PC-3 (cell line): ENCODE data around the gene ZIC2. TPM values are rescaled to one million over a fixed set of nuclear protein-coding genes. Genes with fewer than 3 reads are reported as not detected.

ENCODE experiments used
- ATAC-seq: fragments of 200-7000 bp; cut with Tn5 transposase; 2 replicates; pipeline ENCODE4 v1.9.1; 2020; ENCODE audit warnings: mild to moderate bottlenecking, moderate library complexity
- BruUV-seq: library from RNA; stranded (reverse); fragments of 400-500 nt; replicated peaks from 2 replicates; lab custom pipeline; 2021; lab: Mats Ljungman, UMichigan
- CTCF ChIA-PET: fragments of 300-600 bp; sonication (Branson Sonifier 250); formaldehyde crosslinking; loops from one replicate; lab custom pipeline; 2022; ENCODE audit warnings: antibody characterized with exemption; lab: Charles Lee
- POLR2A ChIA-PET: fragments of 300-600 bp; sonication (Branson Sonifier 250); formaldehyde crosslinking; loops from one replicate; lab custom pipeline; 2022; ENCODE audit warnings: antibody characterized with exemption; ENCODE audit not compliant: unreplicated experiment; lab: Charles Lee
- DNase-seq: peaks from one replicate; pipeline ENCODE4 v3.0.0-alpha.2; 2015
- H2AFZ ChIP-seq: fragments of 300-600 bp; sonication (generic); 2 replicates; pipeline ENCODE4 v1.6.0; 2016; ENCODE audit warnings: antibody characterized with exemption, low read length
- H3F3A ChIP-seq: fragments of 300-600 bp; sonication (generic); one replicate; pipeline ENCODE4 v1.6.0; 2017; ENCODE audit warnings: antibody characterized with exemption, low read length, control low read depth, mild to moderate bottlenecking; ENCODE audit not compliant: unreplicated experiment
- H3K27ac ChIP-seq: fragments of 300-600 bp; sonication (generic); 2 replicates; pipeline ENCODE4 v1.5.1; 2016; ENCODE audit warnings: mild to moderate bottlenecking, low read length
- H3K27me3 ChIP-seq: fragments of 300-600 bp; sonication (generic); 2 replicates; pipeline ENCODE4 v1.6.1; 2016; ENCODE audit warnings: low read length, mixed read lengths
- H3K36me3 ChIP-seq: fragments of 300-600 bp; sonication (generic); 2 replicates; pipeline ENCODE4 v1.6.1; 2016; ENCODE audit warnings: low read depth, mixed run types, low read length, mixed read lengths
- H3K4me1 ChIP-seq: fragments of 300-600 bp; sonication (generic); 2 replicates; pipeline ENCODE4 v1.5.1; 2016; ENCODE audit warnings: low read length; ENCODE audit not compliant: insufficient read depth
- H3K4me2 ChIP-seq: fragments of 300-600 bp; sonication (generic); 2 replicates; pipeline ENCODE4 v1.6.0; 2016; ENCODE audit warnings: low read length
- H3K4me3 ChIP-seq: fragments of 300-600 bp; sonication (generic); 2 replicates; pipeline ENCODE4 v1.5.1; 2016; ENCODE audit warnings: mild to moderate bottlenecking, low read length, mixed read lengths
- H3K79me2 ChIP-seq: fragments of 300-600 bp; sonication (generic); 2 replicates; pipeline ENCODE4 v1.6.1; 2017; ENCODE audit warnings: low read length, mixed read lengths
- H3K9ac ChIP-seq: fragments of 300-600 bp; sonication (generic); 2 replicates; pipeline ENCODE4 v1.6.0; 2016; ENCODE audit warnings: mild to moderate bottlenecking, low read length
- H3K9me2 ChIP-seq: fragments of 300-600 bp; sonication (generic); replicated peaks from 2 replicates; pipeline ENCODE4 v1.6.1; 2016; ENCODE audit warnings: mixed run types, low read length, mixed read lengths
- H3K9me3 ChIP-seq: fragments of 300-600 bp; sonication (generic); 2 replicates; pipeline ENCODE4 v1.6.1; 2016; ENCODE audit warnings: low read length, mixed read lengths
- H4K20me1 ChIP-seq: fragments of 300-600 bp; sonication (generic); 2 replicates; pipeline ENCODE4 v1.6.1; 2016; ENCODE audit warnings: low read length, mixed read lengths
- CTCF ChIP-seq: fragments of 300-600 bp; sonication (generic); conservative IDR thresholded peaks from 2 replicates; pipeline ENCODE4 v1.5.1; 2017; ENCODE audit warnings: antibody characterized with exemption, low read depth, mild to moderate bottlenecking, low read length
- EZH2 ChIP-seq: fragments of 300-600 bp; sonication (generic); IDR thresholded peaks from one replicate; pipeline ENCODE4 v1.6.1; 2017; ENCODE audit warnings: antibody characterized with exemption, mild to moderate bottlenecking, low read length; ENCODE audit not compliant: unreplicated experiment
- EZH2phosphoT487 ChIP-seq: fragments of 300-600 bp; sonication (generic); IDR thresholded peaks from 2 replicates; pipeline ENCODE4 v1.6.1; 2018; ENCODE audit warnings: mild to moderate bottlenecking, antibody characterized with exemption, low read length, borderline replicate concordance
- intact Hi-C: fragments of 100-400 bp; cut with micrococcal nuclease; formaldehyde crosslinking; loops from 2 replicates; pipeline ENCODE4 v1.9.0; 2023
- total RNA-seq: library from RNA; depleted of rRNA; stranded (reverse); fragments of >200 nt; gene quantifications from 2 replicates; pipeline ENCODE4 v1.2.3, GENCODE V29; 2014

The ZIC2 gene
- total RNA-seq, 1 experiment from 2014 or later = not detected

- BruUV-seq = no TSS peak
- Histone ChIP-seq H3K4me3 (no peak overlapping the region), H3K79me2 (no peaks in the 10 kb centered on the region), H3F3A (no peaks in the 10 kb centered on the region), H2AFZ (no peak overlapping the region), H4K20me1 (0 out of 2 replicates have a peak, but pooled peaks cover 8% of the 10 kb centered on the region), H3K4me2 (no peak overlapping the region), H3K36me3 (no peaks in the 10 kb centered on the region), H3K4me1 (no peaks in the 10 kb centered on the region), H3K9ac (no peak overlapping the region), H3K9me3 (no peaks in the 10 kb centered on the region), H3K27ac (no peak overlapping the region), H3K9me2 (no peaks in the 10 kb centered on the region), H3K27me3 (peaks cover 59% of the 10 kb centered on the region)
- no peak for TF ChIP-seq EZH2phosphoT487
- TF ChIP-seq EZH2 = peak; percentile 51
- intact Hi-C loops = no loop called here
- CTCF ChIA-PET = no interaction called here
- POLR2A ChIA-PET = no interaction called here
- no peak for ATAC-seq
- no peak for DNase-seq
These were observed 13.6 kb downstream of the ZIC2 start for GRCh38 chr13:99995104-99995588.

GRCh38 chr13:99995589-99996380 lies 14.2 kb downstream of the ZIC2 start:
- peaks cover 55% of the 10 kb centered on the region for H3K27me3 ChIP-seq
- H3K4me2 ChIP-seq = no peak overlapping the region
- CTCF ChIA-PET = no interaction called here
- H2AFZ ChIP-seq = no peak overlapping the region
- ATAC-seq = no peak
- H3K4me1 ChIP-seq = no peaks in the 10 kb centered on the region
- no peaks in the 10 kb centered on the region for H3K36me3 ChIP-seq
- no peaks in the 10 kb centered on the region for H3K9me3 ChIP-seq
- no peak for TF ChIP-seq EZH2
- no peak for TF ChIP-seq CTCF
- peak; percentile 61; the same call in 1 of the 2 replicates for TF ChIP-seq EZH2phosphoT487
- no peak overlapping the region for H3K4me3 ChIP-seq
- H3K27ac ChIP-seq = no peak overlapping the region
- H4K20me1 ChIP-seq = 0 out of 2 replicates have a peak, but pooled peaks cover 8% of the 10 kb centered on the region
- DNase-seq = no peak
- no peak overlapping the region for H3K9ac ChIP-seq
- H3K79me2 ChIP-seq = no peaks in the 10 kb centered on the region
- H3F3A ChIP-seq = no peaks in the 10 kb centered on the region
- intact Hi-C loops = no loop called here
- POLR2A ChIA-PET = no interaction called here
- BruUV-seq = no TSS peak
- H3K9me2 ChIP-seq = no peaks in the 10 kb centered on the region

- BruUV-seq = no TSS peak
- no peaks in the 10 kb centered on the region for H3K36me3 ChIP-seq
- intact Hi-C loops = no loop called here
- TF ChIP-seq CTCF = no peak
- TF ChIP-seq EZH2phosphoT487 = no peak
- TF ChIP-seq EZH2 = no peak
- no peaks in the 10 kb centered on the region for H3K9me3 ChIP-seq
- no peaks in the 10 kb centered on the region for H3K79me2 ChIP-seq
- H3K9me2 ChIP-seq = no peaks in the 10 kb centered on the region
- no peak overlapping the region for H3K9ac ChIP-seq
- no peak for ATAC-seq
- no peak for DNase-seq
- no peak overlapping the region for H3K27ac ChIP-seq
- no peak overlapping the region for H3K4me2 ChIP-seq
- 0 out of 2 replicates have a peak, but pooled peaks cover 8% of the 10 kb centered on the region for H4K20me1 ChIP-seq
- H3K4me3 ChIP-seq = no peak overlapping the region
- H3F3A ChIP-seq = no peaks in the 10 kb centered on the region
- H2AFZ ChIP-seq = no peak overlapping the region
- ChIA-PET POLR2A (no interaction called here), CTCF (no interaction called here)
- H3K27me3 ChIP-seq = peaks cover 55% of the 10 kb centered on the region
- H3K4me1 ChIP-seq = no peaks in the 10 kb centered on the region
These were observed 14.9 kb downstream of the ZIC2 start for GRCh38 chr13:99996381-99996973.
